Astrocyte (in vitro differentiated cells and primary cell): ENCODE data around the gene MIP. TPM values are rescaled to one million over a fixed set of nuclear protein-coding genes. Genes with fewer than 3 reads are reported as not detected.

Source experiments
- DNase-seq: peaks from one replicate; pipeline ENCODE4 v3.0.0-alpha.2; 2010; ENCODE audit warnings: low read depth
- FAIRE-seq: peaks from 2 replicates; lab custom pipeline; 2011; peaks lifted over from hg19 to GRCh38; lab: Jason Lieb, UNC
- H2AFZ ChIP-seq: 2 replicates; pipeline ENCODE4 v1.6.0; 2012; ENCODE audit warnings: low read depth, low read length, inconsistent platforms
- H3K27ac ChIP-seq: 2 replicates; pipeline ENCODE4 v1.5.1; 2011; ENCODE audit warnings: low read depth, low read length, inconsistent platforms
- H3K27me3 ChIP-seq: 2 replicates; pipeline ENCODE4 v1.6.0; 2011; ENCODE audit warnings: low read length, inconsistent platforms; ENCODE audit not compliant: insufficient read depth
- H3K36me3 ChIP-seq: 2 replicates; pipeline ENCODE4 v1.5.1; 2011; ENCODE audit warnings: low read length, inconsistent platforms; ENCODE audit not compliant: insufficient read depth
- H3K4me1 ChIP-seq: 2 replicates; pipeline ENCODE4 v1.5.1; 2011; ENCODE audit warnings: low read length, inconsistent platforms; ENCODE audit not compliant: insufficient read depth
- H3K4me2 ChIP-seq: 2 replicates; pipeline ENCODE4 v1.6.0; 2012; ENCODE audit warnings: low read length, inconsistent platforms
- H3K4me3 ChIP-seq: 2 replicates; pipeline ENCODE4 v1.5.1; 2011; ENCODE audit warnings: low read depth, mild to moderate bottlenecking, low read length, inconsistent platforms; ENCODE audit not compliant: insufficient read depth
- H3K79me2 ChIP-seq: 2 replicates; pipeline ENCODE4 v1.6.0; 2012; ENCODE audit warnings: mild to moderate bottlenecking, low read length, inconsistent platforms; ENCODE audit not compliant: insufficient read depth
- H3K9ac ChIP-seq: 2 replicates; pipeline ENCODE4 v1.6.0; 2012; ENCODE audit warnings: mild to moderate bottlenecking, low read length, inconsistent platforms
- H3K9me3 ChIP-seq: 2 replicates; pipeline ENCODE4 v1.5.1; 2012; ENCODE audit warnings: low read depth, mild to moderate bottlenecking, low read length, inconsistent platforms; ENCODE audit not compliant: insufficient read depth
- H4K20me1 ChIP-seq: 2 replicates; pipeline ENCODE4 v1.6.0; 2012; ENCODE audit warnings: low read length, inconsistent platforms; ENCODE audit not compliant: insufficient read depth
- H3K27ac Mint-ChIP-seq: one replicate; pipeline ENCODE4 v1.8.0; 2021; ENCODE audit warnings: mild to moderate bottlenecking, mixed read lengths; ENCODE audit not compliant: unreplicated experiment
- H3K27me3 Mint-ChIP-seq: one replicate; pipeline ENCODE4 v1.8.0; 2021; ENCODE audit warnings: low read depth, mixed read lengths; ENCODE audit not compliant: unreplicated experiment
- H3K36me3 Mint-ChIP-seq: one replicate; pipeline ENCODE4 v1.8.0; 2021; ENCODE audit warnings: low read depth, mixed read lengths; ENCODE audit not compliant: unreplicated experiment
- H3K4me1 Mint-ChIP-seq: one replicate; pipeline ENCODE4 v1.8.0; 2021; ENCODE audit warnings: low read depth, mixed read lengths; ENCODE audit not compliant: unreplicated experiment
- H3K4me3 Mint-ChIP-seq: one replicate; pipeline ENCODE4 v1.8.0; 2021; ENCODE audit warnings: mild to moderate bottlenecking, moderate library complexity, mixed read lengths; ENCODE audit not compliant: unreplicated experiment
- H3K9me3 Mint-ChIP-seq: one replicate; pipeline ENCODE4 v1.8.0; 2021; ENCODE audit warnings: mild to moderate bottlenecking, mixed read lengths; ENCODE audit not compliant: unreplicated experiment
- EZH2 ChIP-seq: IDR thresholded peaks from 2 replicates; pipeline ENCODE4 v1.6.1; 2012; ENCODE audit warnings: mild to moderate bottlenecking, low read length, inconsistent platforms; ENCODE audit not compliant: insufficient read depth
- total RNA-seq: library from RNA; stranded (reverse); gene quantifications from 2 replicates; pipeline ENCODE4 v1.2.1, GENCODE V29; 2021
- TF ChIP-seq, protein P1 (sequence below): IDR thresholded peaks from 2 replicates; pipeline ENCODE4 v1.5.1; 2011; ENCODE audit warnings: low read depth, mild to moderate bottlenecking, inconsistent platforms, low read length, moderate library complexity; ENCODE audit not compliant: insufficient read depth

MIP gene
- total RNA-seq, 1 donor from 2014 or later: not detected

DNA sequence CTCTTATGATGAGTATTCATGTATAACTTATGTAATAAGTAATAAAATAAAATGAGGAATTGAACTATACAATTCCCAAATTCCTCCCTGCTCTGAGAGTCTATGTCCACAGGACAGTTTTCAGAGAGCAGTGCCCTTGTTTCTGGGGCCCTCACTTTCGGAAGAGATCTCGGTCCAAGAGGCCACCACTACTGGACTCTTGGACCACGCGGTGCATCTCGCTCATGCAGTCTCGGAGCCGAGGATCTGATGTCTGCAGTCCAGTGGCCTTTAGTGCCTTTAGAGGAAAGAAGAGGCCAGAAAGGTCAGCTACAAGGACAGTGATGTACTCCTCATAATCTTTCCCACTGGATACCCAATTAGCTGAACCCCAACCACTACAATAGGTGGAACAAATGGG lies 25.2 kb upstream of the MIP start:
- Histone ChIP-seq H3K4me3 (no peak overlapping the region), H3K9ac (no peak overlapping the region), H2AFZ (no peak overlapping the region), H3K79me2 (peaks cover 5% of the 10 kb centered on the region), H3K27me3 (no peaks in the 10 kb centered on the region), H3K4me2 (no peak overlapping the region), H4K20me1 (peaks cover 10% of the 10 kb centered on the region), H3K9me3 (no peaks in the 10 kb centered on the region), H3K4me1 (no peaks in the 10 kb centered on the region), H3K36me3 (no peaks in the 10 kb centered on the region), H3K27ac (no peak overlapping the region)
- H3K9me3 Mint-ChIP-seq: no peaks in the 10 kb centered on the region
- no peaks in the 10 kb centered on the region for H3K27me3 Mint-ChIP-seq
- H3K27ac Mint-ChIP-seq: no peak overlapping the region
- FAIRE-seq: no peak
- no peak overlapping the region for H3K4me3 Mint-ChIP-seq
- no peaks in the 10 kb centered on the region for H3K36me3 Mint-ChIP-seq
- DNase-seq: no peak
- H3K4me1 Mint-ChIP-seq: peaks cover 6% of the 10 kb centered on the region
- TF ChIP-seq EZH2: no peak
- TF ChIP-seq, protein P1, sequence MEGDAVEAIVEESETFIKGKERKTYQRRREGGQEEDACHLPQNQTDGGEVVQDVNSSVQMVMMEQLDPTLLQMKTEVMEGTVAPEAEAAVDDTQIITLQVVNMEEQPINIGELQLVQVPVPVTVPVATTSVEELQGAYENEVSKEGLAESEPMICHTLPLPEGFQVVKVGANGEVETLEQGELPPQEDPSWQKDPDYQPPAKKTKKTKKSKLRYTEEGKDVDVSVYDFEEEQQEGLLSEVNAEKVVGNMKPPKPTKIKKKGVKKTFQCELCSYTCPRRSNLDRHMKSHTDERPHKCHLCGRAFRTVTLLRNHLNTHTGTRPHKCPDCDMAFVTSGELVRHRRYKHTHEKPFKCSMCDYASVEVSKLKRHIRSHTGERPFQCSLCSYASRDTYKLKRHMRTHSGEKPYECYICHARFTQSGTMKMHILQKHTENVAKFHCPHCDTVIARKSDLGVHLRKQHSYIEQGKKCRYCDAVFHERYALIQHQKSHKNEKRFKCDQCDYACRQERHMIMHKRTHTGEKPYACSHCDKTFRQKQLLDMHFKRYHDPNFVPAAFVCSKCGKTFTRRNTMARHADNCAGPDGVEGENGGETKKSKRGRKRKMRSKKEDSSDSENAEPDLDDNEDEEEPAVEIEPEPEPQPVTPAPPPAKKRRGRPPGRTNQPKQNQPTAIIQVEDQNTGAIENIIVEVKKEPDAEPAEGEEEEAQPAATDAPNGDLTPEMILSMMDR: no peak

DNA sequence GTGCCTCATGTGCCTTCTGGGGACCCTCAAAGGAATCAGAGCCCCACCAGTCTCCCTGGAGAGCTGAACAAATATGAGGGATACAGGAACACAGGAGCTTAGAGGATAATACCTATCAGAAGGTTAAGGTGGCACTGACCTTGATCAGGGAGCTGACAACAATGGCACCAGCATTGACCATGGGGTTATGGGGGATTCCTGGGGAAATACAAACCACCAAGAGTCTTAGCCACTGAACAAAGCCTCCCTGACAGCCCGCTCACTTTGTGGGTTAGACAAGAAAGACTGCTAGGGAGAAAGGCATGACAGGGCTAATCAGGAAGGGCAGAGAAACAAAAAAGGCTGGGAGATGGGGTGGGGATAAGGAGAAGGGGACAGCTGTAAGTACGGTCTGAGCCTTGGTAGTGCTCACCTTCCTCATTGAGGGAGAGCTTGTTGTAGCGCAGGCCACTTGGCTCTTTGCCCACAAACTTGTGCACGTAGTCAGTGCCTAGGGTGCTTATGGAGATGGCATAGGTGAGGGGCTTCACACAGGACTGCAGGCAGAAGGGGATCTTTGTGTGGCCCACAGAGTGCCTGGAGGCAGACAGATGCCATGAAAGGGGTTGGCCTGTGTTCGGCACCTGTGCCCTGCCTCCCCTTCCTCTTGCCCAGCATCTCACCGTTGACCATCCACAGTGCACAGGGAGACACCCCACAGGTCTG lies 23.2 kb upstream of the MIP start:
- H3K27me3 Mint-ChIP-seq: no peaks in the 10 kb centered on the region

More for the DNA sequence above, 23.2 kb upstream of the MIP start:
- Histone ChIP-seq H2AFZ (no peak overlapping the region), H3K4me1 (no peaks in the 10 kb centered on the region), H3K27me3 (no peaks in the 10 kb centered on the region), H3K36me3 (no peaks in the 10 kb centered on the region), H3K9me3 (no peaks in the 10 kb centered on the region), H3K79me2 (peaks cover 5% of the 10 kb centered on the region), H3K9ac (no peak overlapping the region), H3K27ac (no peak overlapping the region), H4K20me1 (peaks cover 10% of the 10 kb centered on the region), H3K4me2 (no peak overlapping the region), H3K4me3 (no peak overlapping the region)
- peaks cover 6% of the 10 kb centered on the region for H3K4me1 Mint-ChIP-seq
- no peak for TF ChIP-seq EZH2
- TF ChIP-seq, protein P1: no peak
- peaks cover 3% of the 10 kb centered on the region for H3K36me3 Mint-ChIP-seq
- no peaks in the 10 kb centered on the region for H3K9me3 Mint-ChIP-seq
- no peak overlapping the region for H3K27ac Mint-ChIP-seq
- FAIRE-seq: no peak
- no peak for DNase-seq
- H3K4me3 Mint-ChIP-seq: no peak overlapping the region
